Neural cell (in vitro differentiated cells): ENCODE results near the gene HOXB6.

Experiments
- EZH2 ChIP-seq: fragments of 200-600, 300-800 bp; shearing (Covaris generic), sonication (generic); IDR thresholded peaks from 2 replicates; pipeline ENCODE4 v1.6.1; 2014; ENCODE audit warnings: antibody characterized with exemption, low read length, borderline replicate concordance, mild to moderate bottlenecking; ENCODE audit not compliant: insufficient read depth, poor library complexity, severe bottlenecking
- POLR2AphosphoS5 ChIP-seq: IDR thresholded peaks from 2 replicates; pipeline ENCODE4 v1.6.1; 2012
- RAD21 ChIP-seq: fragments of 450-650 bp; conservative IDR thresholded peaks from 2 replicates; pipeline ENCODE4 v1.6.1; 2014; ENCODE audit warnings: antibody characterized with exemption, mild to moderate bottlenecking, moderate library complexity
- TAF1 ChIP-seq: IDR thresholded peaks from 2 replicates; pipeline ENCODE4 v1.6.1; 2012; ENCODE audit warnings: low read depth
- TF ChIP-seq, protein P1 (sequence below): IDR thresholded peaks from 2 replicates; pipeline ENCODE4 v1.6.1; 2012; ENCODE audit warnings: borderline replicate concordance
- TF ChIP-seq, protein P2 (sequence below): fragments of 450-650 bp; IDR thresholded peaks from 2 replicates; pipeline ENCODE4 v1.5.1; 2014; ENCODE audit warnings: antibody characterized with exemption, mild to moderate bottlenecking, moderate library complexity; ENCODE audit not compliant: poor library complexity, severe bottlenecking

DNA sequence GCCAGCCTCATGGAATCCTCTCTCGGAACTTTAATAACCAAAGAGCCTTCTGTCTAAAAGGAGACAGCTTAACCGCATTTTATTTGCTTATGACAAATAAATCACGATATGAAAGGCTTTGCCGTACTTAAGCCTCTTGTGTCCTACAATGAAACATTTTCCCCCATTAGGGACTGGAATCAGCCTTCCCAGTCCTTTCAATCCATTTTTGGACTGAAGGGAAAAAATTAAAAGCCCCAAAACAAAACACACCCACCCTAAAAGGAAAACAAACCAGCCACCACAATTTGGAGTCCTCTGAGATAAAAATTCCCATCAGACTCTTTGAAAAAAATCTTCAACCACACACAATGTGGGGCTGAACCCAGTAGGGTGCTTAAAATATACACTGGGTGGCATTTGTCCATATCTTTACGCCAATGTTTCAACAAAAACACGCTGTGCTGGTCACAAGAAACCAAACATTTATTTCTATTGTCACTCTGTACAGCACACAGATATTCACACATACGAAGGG lies 29.7 kb downstream of the HOXB6 start:
- TF ChIP-seq, protein P1, sequence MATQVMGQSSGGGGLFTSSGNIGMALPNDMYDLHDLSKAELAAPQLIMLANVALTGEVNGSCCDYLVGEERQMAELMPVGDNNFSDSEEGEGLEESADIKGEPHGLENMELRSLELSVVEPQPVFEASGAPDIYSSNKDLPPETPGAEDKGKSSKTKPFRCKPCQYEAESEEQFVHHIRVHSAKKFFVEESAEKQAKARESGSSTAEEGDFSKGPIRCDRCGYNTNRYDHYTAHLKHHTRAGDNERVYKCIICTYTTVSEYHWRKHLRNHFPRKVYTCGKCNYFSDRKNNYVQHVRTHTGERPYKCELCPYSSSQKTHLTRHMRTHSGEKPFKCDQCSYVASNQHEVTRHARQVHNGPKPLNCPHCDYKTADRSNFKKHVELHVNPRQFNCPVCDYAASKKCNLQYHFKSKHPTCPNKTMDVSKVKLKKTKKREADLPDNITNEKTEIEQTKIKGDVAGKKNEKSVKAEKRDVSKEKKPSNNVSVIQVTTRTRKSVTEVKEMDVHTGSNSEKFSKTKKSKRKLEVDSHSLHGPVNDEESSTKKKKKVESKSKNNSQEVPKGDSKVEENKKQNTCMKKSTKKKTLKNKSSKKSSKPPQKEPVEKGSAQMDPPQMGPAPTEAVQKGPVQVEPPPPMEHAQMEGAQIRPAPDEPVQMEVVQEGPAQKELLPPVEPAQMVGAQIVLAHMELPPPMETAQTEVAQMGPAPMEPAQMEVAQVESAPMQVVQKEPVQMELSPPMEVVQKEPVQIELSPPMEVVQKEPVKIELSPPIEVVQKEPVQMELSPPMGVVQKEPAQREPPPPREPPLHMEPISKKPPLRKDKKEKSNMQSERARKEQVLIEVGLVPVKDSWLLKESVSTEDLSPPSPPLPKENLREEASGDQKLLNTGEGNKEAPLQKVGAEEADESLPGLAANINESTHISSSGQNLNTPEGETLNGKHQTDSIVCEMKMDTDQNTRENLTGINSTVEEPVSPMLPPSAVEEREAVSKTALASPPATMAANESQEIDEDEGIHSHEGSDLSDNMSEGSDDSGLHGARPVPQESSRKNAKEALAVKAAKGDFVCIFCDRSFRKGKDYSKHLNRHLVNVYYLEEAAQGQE: no peak
- TF ChIP-seq, protein P2, sequence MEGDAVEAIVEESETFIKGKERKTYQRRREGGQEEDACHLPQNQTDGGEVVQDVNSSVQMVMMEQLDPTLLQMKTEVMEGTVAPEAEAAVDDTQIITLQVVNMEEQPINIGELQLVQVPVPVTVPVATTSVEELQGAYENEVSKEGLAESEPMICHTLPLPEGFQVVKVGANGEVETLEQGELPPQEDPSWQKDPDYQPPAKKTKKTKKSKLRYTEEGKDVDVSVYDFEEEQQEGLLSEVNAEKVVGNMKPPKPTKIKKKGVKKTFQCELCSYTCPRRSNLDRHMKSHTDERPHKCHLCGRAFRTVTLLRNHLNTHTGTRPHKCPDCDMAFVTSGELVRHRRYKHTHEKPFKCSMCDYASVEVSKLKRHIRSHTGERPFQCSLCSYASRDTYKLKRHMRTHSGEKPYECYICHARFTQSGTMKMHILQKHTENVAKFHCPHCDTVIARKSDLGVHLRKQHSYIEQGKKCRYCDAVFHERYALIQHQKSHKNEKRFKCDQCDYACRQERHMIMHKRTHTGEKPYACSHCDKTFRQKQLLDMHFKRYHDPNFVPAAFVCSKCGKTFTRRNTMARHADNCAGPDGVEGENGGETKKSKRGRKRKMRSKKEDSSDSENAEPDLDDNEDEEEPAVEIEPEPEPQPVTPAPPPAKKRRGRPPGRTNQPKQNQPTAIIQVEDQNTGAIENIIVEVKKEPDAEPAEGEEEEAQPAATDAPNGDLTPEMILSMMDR: no peak
- no peak for TF ChIP-seq TAF1
- TF ChIP-seq EZH2: no peak
- TF ChIP-seq RAD21: no peak
- TF ChIP-seq POLR2AphosphoS5: no peak
